ENCODE measurements around the gene FLII. TPM values are rescaled to one million over a fixed set of nuclear protein-coding genes. Genes with fewer than 3 reads are reported as not detected.

FLII gene
- total RNA-seq, 2 donors from 2014 or later, result 280 to 347 TPM

- H3K9me3 ChIP-seq, result no peaks in the 10 kb centered on the region
- H3K27me3 ChIP-seq (replicated peaks; ENCODE audit: insufficient read depth), result no peaks in the 10 kb centered on the region
- intact Hi-C loops (cut with DNase I), result no loop called here
- WGBS, result 17% methylated on average over 9 of the region's 9 CpGs
- peak; percentile 65 for DNase-seq (ENCODE audit: low spot score)
- H3K27ac ChIP-seq, result no peak overlapping the region
- H3K4me3 ChIP-seq, result no peak overlapping the region
- peaks cover 8 to 10% of the 10 kb centered on the region in 2 donors for H3K36me3 ChIP-seq
- H3K4me1 ChIP-seq (replicated peaks), result no peaks in the 10 kb centered on the region
- TF ChIP-seq POLR2AphosphoS5 (IDR thresholded peaks at IDR 0.05), result peak; percentile 40
- TF ChIP-seq, protein P1, sequence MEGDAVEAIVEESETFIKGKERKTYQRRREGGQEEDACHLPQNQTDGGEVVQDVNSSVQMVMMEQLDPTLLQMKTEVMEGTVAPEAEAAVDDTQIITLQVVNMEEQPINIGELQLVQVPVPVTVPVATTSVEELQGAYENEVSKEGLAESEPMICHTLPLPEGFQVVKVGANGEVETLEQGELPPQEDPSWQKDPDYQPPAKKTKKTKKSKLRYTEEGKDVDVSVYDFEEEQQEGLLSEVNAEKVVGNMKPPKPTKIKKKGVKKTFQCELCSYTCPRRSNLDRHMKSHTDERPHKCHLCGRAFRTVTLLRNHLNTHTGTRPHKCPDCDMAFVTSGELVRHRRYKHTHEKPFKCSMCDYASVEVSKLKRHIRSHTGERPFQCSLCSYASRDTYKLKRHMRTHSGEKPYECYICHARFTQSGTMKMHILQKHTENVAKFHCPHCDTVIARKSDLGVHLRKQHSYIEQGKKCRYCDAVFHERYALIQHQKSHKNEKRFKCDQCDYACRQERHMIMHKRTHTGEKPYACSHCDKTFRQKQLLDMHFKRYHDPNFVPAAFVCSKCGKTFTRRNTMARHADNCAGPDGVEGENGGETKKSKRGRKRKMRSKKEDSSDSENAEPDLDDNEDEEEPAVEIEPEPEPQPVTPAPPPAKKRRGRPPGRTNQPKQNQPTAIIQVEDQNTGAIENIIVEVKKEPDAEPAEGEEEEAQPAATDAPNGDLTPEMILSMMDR (IDR thresholded peaks at IDR 0.05), result peak in 3 of 4 experiments; percentile 41 to 71 (median 70)
- no peak for TF ChIP-seq POLR2A (IDR thresholded peaks at IDR 0.05)
These were observed 10.2 kb downstream of the FLII start for GRCh38 chr17:18248300-18248731.

GRCh38 chr17:18247613-18248001, 10.9 kb downstream of the FLII start:
- TF ChIP-seq POLR2A (IDR thresholded peaks at IDR 0.05), result no peak
- TF ChIP-seq POLR2AphosphoS5 (IDR thresholded peaks at IDR 0.05), result no peak
- TF ChIP-seq, protein P1 (IDR thresholded peaks at IDR 0.05), result no peak
- Histone ChIP-seq H3K36me3 (peaks cover 8% of the 10 kb centered on the region in 2 donors), H3K4me1 (replicated peaks) (no peaks in the 10 kb centered on the region), H3K27me3 (replicated peaks; ENCODE audit: insufficient read depth) (no peaks in the 10 kb centered on the region), H3K4me3 (no peak overlapping the region), H3K27ac (peak overlapping the region; percentile 70 to 80), H3K9me3 (no peaks in the 10 kb centered on the region)
- peak; percentile 37 for DNase-seq (ENCODE audit: low spot score)
- WGBS, result 69% methylated on average over 30 of the region's 30 CpGs
- intact Hi-C loops (cut with DNase I), result no loop called here

DNA sequence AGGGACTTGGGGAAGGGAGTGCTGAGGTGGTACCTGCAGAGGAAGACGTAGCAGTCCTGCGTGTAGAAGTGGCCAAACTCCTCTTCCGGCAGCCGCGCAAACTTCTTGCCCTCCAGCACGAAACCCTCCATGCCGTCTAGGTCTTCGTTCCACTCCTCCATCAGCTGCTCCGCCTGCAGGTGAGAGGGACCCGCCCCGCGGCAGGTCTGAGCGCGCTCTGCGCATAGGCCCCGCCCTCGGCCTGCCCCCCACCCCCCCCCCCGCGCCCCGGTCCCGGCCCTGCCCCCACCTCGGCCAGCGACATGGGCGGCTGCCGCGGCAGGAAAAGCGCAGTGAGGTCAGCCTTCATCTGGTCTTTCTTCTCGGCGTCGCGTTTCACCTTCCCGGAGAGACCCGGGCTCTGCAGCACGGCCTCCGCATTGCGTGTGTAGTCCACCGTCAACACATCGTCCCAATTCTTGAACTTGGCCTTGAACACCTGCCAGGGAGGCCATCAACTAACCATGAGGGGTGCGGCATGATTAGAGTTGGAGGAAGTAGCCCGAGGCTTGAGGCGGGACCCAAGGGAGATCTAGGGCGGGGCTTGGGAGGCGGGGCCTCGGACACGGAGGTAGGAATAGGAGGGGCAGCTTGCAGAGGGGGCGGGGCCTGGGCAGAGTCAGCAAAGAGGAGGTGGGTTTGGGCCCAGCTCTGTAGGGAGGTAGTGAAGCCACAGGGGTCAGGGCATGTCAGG, 11.5 kb downstream of the FLII start:
- intact Hi-C loops (cut with DNase I), result no loop called here
- H3K4me3 ChIP-seq, result peak overlapping the region; percentile 7 to 32
- no peaks in the 10 kb centered on the region for H3K27me3 ChIP-seq (replicated peaks; ENCODE audit: insufficient read depth)
- DNase-seq (ENCODE audit: low spot score), result peak; percentile 90
- H3K27ac ChIP-seq, result peak overlapping the region; percentile 70 to 80
- H3K9me3 ChIP-seq, result no peaks in the 10 kb centered on the region
- 19% methylated on average over 43 of the region's 46 CpGs for WGBS
- TF ChIP-seq, protein P1 (IDR thresholded peaks at IDR 0.05), result peak in 1 of 4 experiments; percentile 5
- no peak for TF ChIP-seq POLR2A (IDR thresholded peaks at IDR 0.05)
- peak; percentile 68 for TF ChIP-seq POLR2AphosphoS5 (IDR thresholded peaks at IDR 0.05)
- H3K36me3 ChIP-seq, result peaks cover 8% of the 10 kb centered on the region in 2 donors
- H3K4me1 ChIP-seq (replicated peaks), result no peaks in the 10 kb centered on the region

DNA sequence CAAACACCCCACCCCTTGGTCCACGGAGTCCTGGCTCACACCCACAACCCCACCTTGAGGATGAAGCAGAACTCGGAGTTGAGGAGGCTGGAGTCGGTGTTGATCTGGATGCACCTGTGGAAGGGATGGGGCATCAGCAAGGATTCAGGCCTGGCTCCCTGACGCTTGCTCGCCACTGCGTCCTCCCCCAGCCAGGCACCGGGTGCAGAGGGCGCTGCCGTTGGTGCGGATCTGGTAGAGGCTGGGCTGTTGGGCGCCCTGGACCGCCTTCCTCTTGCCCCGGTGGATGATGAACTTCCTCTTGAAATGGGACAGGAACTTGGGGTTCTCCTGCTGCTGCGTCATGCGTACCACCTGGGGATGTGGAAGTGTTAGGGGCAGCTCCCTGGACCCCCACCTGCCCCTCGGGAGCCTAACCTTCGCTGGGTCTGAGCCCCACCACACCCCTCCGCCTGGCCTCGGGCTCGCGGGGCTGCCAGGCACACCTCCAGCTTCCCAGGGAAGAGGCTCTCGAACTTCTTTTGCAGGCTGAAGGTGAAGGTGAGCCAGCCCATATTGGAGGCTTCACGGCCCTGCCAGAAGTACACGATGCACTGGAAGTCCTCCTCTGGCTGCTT, 12.3 kb downstream of the FLII start:
- Histone ChIP-seq H3K4me3 (peak overlapping the region in 1 of 2 donors; percentile 32), H3K27me3 (replicated peaks; ENCODE audit: insufficient read depth) (no peaks in the 10 kb centered on the region), H3K4me1 (replicated peaks) (no peaks in the 10 kb centered on the region), H3K27ac (peak overlapping the region in 1 of 2 donors; percentile 80), H3K36me3 (peaks cover 8% of the 10 kb centered on the region in 2 donors), H3K9me3 (no peaks in the 10 kb centered on the region)
- intact Hi-C loops (cut with DNase I), result no loop called here
- WGBS, result 73% methylated on average over 23 of the region's 24 CpGs
- DNase-seq (ENCODE audit: low spot score), result no peak
- TF ChIP-seq, protein P1 (IDR thresholded peaks at IDR 0.05), result no peak
- TF ChIP-seq POLR2A (IDR thresholded peaks at IDR 0.05) (no peak), POLR2AphosphoS5 (IDR thresholded peaks at IDR 0.05) (no peak)

Measured in prostate gland (tissue), 2 donors.